GM03348 (cell line): ENCODE results near the gene TMEM63B.
A peak's percentile ranks its signal among the peaks of the same experiment; 100 is the strongest.
"Not testable (repeated sequence)": the region's sequence is repeated elsewhere in the genome, so short reads cannot be mapped to it uniquely, and the experiment has no call there.

Experiments
- DNase-seq: peaks from one replicate; pipeline ENCODE4 v3.0.0; 2012; ENCODE audit warnings: low spot score

TMEM63B gene

DNA sequence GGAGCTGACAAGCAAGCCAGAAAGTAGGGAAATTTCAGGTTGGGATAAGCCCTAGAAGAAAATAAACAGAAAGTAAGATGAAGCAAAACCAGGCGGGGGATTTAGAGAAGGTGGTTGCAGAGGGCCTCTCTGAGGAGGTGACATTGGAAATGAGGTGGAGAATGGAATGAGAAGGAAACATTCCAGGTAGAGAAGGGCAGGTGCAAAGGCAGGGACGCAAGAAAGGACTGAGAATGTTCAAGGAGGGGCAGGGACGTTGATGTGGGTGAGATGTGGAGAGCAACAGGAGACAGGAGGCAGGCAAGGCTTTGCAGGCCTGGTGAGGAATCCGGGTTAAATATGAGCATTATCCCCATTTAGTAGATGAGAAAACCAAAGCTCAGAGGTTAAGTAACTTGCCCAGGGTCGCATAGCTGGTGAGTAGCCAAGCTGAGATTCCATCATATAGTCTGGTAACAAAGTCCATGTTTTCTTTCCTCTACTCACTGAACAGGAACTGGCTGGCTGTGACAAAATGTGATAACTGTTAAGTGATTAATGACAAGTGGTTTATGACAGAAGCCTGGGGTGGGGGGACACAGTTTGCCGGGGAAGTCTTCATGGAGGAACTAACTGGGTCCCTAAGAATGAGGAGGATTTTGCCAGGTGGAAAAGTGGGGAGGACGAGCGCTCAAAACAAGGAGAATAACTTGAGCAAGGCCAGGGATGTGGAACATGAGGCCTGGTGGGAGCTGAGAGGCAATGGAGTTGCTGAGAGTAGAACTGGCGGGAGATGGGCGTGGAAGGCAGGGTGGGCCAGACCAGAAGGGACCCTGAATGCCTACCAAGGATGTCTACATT, 32.7 kb upstream of the TMEM63B start:
- no peak for DNase-seq

DNA sequence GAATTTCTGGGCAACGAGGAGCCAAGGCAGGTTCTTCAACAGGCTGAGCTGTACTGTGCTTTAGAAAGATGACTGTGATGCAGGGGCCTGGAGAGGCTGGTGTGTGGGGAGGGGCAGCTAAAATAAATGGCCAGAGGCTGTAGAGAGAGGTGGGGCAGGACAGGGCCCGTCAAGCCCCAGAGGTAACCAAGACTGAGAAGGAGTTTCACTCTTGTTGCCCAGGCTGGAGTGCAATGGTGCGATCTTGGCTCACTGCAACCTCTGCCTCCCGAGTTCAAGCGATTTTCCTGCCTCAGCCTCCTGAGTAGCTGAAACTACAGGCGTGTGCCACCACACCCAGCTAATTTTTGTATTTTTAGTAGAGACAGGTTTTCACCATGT, 32.1 kb upstream of the TMEM63B start:
- DNase-seq: not testable (repeated sequence)

DNA sequence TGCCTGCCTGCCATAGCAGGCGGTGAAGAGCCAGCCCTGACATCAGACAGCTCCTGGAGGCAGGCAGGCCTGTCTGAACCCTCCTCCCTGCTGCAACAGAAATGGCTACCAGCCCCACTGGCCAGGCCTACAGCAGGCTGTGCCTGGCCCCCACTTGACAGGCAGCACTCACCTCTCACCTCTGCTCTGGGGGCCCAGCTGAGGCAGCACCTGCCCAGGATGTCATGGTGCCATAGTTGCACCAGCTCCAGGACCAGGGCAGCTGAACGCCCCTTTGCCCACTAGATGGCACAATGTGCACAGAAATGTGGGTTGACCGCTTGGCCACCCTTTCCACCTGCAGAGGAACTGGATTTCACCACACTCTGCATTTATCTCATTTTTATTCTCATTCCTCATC, 30.7 kb upstream of the TMEM63B start:
- DNase-seq: peak; percentile 90

DNA sequence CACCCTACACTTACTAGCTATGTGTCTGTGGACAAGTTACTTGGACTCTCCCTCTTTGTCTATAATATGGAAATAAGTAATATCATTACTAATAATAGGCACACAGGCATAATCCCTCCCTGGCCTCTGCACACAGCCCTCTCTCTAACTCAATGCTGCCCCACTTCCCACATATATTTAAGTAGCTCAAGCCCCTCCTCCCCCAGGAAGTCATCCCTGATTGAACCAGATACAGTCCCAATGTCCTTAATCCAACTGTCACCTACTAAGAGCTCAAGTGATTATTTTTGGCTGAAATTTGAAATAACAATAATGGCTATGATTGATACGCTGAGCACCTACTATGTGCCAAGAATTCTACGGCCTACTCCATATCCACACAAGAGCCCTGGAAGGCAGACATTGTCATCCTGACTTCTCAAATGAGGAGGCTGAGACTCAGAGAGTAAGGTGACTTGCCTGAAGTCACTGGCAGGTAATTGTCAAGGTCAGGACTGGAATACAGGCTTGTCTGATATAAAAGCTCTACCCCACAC, 29.5 kb upstream of the TMEM63B start:
- DNase-seq: no peak

DNA sequence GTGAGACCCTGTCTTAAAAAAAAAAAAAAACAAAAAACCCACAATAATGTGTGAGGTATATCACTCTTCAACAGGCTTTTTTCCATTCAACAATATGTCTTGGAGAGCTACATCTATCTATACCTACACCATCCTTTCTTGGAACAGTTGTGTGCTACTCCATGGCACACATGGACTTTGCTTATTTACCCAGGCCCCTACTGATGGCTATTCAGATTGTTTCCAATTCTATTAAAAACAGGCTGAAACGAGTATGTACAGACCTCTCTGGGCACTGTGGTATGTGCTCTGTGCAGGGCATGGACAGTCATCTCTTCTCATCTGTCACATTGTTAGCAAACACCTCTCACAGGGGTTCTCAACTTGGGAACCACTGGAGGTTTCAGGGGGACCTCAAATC, 28.2 kb upstream of the TMEM63B start:
- no peak for DNase-seq

DNA sequence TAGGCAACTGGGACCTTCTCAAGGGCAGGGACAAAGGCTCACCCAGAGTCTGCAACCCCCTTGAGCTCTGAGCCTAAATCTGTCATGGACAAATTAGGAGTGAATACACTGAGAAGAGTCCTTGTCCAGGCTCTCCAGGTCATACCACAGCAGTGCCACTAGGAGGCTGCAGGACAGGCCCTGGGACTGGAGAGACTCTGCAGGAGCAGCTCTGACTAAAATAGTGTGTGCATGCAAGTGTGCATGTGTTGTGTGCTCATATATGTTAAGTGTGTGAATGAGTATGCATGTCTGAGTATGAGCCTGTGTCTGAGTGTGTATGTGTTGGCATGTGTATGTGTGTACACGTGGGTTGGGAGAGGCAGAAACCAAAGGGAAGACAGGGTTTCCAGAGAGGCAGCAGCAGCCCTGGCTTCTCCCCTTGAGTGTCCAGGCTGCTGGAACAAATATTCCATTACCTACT, 27.2 kb upstream of the TMEM63B start:
- peak; percentile 58 for DNase-seq

DNA sequence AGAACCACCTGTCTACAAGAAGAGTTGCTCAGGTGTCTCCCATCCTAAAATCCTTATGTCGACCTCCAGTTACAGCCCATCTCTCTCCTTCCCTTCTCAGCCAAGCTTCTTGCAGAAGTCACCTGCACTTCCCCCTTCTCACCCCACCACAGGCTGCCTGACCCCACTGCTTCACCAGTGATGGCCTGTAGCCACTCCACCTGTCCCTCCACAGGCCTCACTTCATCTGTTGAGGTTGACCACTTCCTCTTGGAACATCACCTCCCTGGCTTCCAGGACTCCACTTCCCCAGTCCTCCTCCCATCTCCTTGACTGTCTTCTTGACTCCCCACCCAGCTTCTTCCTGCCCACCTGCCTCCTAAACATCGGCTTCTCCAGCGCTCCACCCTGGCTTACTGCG, 25.5 kb upstream of the TMEM63B start:
- no peak for DNase-seq

DNA sequence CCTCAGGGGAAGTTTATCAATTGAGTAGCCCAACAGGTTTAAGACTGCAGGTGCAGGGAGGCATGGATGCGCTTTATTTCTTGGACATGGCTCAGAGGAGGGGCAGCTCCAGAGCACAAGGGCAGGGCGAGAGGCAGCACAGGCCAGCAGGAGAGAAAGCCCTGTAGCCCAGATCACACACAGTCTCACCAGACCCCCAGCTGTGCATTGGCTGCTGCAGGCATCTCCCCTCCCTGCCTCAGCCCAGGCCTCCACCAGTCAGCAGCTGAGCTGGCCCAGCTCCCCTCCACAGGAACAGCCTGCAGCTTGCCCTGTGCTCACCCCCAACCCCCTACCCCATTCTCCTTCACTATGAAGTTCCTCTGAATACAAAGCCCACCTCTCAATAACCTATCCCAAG, 24.8 kb upstream of the TMEM63B start:
- DNase-seq: no peak

DNA sequence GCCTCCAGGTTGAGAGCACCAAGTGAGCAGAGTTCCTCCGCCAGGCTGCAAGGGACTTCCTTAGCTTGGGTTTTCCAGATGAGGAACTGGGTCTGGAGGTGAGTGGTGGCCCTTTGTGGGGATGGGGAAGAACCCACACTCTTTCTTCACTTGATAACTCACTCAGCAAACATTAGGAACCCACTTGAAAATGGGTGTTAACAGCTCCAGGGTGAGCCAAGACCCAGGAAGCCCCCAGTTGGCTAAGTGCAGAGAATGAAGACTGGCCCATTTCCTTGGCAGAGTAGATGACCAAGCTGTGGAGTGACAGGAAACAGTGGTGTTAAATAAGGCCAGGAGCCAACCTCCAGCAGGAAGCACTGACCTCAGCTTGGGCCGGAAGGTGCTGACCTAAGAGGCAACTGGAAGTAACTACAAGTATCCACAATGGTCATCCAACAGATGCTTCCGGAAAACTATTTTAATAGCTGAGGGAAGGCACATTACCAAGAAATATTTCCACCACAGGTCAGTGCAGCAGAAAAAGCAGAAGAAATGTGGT, 22.8 kb upstream of the TMEM63B start:
- no peak for DNase-seq

DNA sequence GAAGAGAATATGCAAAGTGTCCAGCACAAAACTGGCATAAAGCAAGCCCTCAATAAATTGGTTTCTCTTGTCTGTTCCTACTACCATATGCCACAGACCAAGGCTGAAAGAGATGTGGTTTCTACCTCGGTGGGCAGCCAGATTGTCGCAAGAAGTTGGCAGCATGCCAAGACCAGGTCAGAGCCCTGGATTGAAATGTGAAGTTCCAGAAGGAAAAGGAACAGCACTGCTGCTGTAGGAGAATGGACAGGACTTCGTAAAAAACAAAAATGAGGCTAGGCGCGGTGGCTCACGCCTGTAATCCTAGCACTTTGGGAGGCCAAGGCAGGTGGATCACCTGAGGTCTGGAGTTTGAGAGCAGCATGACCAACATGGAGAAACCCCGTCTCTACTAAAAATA, 22.2 kb upstream of the TMEM63B start:
- no peak for DNase-seq

DNA sequence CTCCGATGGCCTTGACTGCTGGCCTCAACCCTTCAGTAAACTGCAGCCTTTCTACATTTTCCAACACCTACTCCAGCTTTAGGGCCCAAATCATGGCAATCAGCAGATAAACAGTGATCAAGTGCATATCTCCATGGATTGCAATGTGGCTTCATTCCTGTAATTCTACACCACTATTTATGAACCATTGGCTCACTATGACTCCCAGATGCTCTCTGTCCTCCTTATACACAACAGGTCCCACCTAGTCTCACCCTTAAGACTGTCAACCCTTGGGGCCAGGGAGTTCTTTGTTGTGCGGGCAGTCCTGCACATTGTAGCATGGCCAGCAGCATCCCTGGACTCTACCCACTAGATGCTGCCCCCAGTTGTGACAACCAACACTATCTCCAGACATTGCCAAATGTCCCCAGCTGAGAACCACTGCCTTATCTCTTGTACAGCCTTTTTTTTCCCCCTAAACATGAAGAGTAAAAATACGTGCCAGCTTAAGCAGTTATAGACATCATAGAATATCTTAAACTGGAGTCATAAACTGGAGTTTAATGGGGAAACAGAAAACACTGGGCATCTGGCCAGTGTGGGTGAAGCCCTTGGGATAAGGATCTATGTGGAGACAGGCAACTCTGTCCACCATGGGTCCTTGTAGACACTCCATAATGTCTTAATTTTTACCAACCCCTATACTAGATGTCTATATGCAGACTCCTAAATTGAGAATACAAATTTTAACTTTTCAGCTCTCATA, 21.2 kb upstream of the TMEM63B start:
- no peak for DNase-seq

DNA sequence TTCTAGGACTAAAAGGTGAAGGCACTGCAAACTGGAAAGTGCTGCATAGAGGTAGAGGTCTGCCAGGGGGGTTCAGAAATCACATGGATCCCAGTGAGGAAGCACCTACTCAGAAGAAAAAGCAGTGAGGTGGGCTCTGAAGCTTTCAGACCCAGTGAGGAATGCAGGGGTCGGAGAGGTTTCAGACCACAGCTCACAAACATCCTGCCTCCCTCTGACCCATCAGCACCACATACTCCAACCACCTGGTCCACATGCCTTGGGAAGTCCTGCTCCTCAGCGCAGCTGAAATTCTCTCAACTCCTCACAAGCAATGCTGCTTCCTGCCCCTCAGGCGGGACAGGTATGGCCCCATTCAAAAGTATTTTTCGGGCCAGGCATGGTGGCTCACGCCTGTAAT, 20.3 kb upstream of the TMEM63B start:
- no peak for DNase-seq

DNA sequence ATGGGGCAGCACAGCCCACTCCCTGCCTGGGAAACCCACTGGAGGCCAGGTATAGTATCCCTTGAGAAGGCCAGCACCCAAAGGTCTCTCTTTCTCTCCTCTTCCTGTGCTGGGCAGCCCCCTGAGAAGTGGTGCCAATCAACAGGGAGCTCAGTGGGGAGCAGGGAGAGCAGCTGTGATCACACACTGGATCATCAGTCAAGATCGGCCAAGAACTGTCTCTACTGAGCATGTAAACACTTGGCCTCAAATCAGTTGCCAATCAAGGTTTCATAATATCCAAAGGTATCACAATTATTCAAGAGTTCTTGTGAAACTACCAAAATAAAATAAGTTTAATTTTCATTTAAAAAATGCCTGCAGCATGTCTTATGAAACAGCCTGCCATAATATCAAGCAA, 18.9 kb upstream of the TMEM63B start:
- no peak for DNase-seq

DNA sequence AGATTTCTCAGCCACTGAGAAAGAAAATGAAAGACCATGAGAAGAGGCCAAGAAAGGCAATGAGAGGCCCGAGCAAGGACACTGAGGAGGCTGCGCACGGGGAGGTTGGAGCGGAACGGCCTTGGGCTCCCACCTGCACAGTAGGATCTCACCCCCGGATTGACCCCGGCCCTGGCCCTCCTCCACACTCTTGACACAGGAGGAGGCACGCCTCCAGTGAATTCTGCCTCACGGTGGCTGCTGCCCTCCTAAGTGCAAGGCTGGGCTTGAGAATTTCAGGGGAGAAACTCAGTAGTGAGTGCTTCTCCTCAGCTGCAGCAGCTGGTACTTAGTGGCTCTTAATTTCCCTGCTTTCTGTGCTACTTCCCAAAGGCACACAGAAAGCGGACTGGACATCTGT, 18.1 kb upstream of the TMEM63B start:
- no peak for DNase-seq

DNA sequence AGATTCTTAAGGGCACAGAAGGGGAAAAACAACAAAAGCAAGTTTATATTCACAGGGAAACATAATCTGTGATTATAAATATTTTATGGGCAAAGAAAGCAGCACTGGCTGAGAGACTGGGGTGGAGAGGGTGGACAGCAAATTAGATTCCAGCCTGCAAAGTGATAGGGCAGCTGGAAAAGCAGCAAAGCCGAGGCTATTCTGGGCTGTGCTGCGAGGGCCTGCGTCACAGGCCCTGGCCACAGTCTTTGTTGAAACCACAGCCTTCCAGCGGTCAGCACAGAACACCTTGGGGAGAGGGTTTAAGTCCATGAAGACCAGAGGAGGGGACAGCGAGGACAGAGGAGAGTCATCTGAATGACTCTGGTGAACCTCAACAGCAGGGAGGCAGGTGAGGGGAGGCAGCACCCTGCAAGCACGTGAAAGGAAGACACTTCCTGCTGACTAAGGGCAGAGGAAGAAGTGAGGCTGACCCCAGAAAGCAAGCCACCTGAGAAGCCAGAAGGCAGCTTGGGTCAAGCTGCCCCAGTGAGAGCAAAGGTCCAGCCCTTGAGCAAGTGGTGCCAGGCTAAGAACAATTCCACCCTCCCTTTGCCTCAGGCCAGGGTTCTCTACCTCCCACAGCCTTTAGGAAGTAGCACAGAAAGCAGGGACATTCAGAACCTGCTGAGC, 17.2 kb upstream of the TMEM63B start:
- no peak for DNase-seq

DNA sequence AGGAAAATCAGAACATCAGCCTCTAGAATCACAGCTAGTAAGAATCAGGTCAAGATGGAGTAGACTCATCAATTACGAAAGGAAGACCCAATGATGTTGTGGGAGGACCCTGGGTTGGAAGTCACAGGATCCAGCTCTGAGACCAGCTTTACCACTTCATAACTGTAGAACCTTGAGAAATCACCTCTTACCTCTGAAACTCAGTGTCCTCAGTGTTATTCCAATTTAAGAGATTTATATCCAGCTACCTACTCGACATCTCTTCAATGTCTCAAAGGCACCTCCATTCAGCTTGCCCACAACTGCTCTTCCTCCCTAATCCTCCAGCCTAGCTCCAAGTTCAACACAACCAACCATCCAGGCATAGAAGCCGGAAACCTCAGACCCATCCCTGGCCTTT, 16.4 kb upstream of the TMEM63B start:
- DNase-seq: no peak

DNA sequence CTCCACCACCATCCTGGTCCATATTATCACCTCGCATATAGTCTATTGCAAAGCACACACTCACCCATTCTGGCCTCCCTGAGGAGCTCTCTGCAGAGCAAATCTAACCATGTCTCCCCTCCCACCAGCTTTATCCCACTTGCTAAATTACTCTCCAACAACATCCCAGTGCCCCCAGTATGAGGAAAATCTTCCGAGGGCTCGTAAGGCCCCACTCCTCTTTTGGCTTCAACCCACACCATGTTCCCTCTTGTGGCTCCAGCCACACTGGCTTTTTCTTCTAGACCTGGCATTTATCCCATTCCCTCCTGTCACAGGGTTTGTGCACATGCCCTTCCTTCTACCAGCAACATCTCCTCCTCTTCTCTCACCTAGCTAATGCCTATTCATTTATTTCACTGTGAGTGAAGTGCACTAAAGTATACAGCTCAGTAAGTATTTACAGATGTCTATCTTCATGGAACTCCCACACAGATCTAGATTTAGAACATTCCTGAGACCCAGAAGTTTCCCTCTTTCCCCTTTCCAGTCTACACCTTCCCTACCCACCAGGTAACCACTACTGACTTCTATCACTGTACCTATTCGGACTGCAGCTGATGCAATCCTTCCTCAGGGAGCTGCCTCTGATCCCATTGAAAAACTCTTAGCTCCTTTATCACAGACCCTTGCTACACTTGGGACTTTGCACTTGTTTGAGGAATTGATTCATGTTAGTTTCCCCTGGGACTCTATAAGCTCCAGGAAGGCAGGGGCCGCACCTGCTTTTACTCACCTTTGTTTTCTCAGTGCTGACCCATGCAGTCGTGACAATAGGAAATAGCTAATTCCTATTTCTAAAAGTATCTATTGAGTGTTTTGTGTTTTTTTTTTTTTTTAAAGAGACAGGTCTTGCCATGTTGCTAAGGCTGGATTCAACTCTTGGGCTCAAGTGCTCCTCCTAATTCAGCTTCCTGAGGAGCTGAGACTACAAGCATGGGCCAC, 15.6 kb upstream of the TMEM63B start:
- no peak for DNase-seq

DNA sequence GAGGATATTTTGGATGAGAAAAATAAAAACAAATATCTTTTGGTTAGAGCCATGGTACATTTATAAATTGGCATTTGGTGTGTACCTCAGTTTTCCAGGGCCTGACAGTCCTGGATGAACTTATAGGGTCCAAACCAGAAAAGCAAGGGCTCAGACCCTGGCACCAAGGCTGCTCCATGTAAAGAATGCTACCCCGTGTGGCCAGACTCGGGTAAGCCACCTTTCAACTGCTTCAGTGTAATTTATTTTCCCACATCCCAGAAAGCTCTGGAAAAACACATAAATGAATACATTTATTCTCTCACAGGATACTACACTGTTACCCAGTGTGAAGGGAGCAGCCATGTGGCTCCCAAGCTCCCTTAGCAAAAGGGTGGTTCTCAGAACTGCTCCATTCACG, 13.9 kb upstream of the TMEM63B start:
- no peak for DNase-seq

DNA sequence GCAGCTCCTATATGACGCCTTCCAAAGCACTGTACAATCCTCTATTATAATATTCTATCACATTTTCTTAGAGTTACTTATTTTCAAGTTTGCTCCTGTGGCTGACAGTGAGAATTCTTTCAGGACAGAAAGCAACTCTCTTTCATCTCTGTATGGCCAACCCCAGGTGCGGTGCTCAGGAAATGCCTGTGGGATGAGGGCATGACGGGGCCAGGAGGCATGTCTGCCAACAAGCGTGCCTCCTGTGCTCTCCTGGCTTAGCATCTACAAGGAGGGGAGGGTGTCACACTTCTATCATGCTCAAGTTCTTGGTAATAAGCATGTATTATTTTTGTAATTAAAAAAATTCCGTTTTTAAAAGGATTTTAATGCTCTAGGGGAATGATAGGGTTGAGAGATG, 11.5 kb upstream of the TMEM63B start:
- DNase-seq: peak; percentile 49

DNA sequence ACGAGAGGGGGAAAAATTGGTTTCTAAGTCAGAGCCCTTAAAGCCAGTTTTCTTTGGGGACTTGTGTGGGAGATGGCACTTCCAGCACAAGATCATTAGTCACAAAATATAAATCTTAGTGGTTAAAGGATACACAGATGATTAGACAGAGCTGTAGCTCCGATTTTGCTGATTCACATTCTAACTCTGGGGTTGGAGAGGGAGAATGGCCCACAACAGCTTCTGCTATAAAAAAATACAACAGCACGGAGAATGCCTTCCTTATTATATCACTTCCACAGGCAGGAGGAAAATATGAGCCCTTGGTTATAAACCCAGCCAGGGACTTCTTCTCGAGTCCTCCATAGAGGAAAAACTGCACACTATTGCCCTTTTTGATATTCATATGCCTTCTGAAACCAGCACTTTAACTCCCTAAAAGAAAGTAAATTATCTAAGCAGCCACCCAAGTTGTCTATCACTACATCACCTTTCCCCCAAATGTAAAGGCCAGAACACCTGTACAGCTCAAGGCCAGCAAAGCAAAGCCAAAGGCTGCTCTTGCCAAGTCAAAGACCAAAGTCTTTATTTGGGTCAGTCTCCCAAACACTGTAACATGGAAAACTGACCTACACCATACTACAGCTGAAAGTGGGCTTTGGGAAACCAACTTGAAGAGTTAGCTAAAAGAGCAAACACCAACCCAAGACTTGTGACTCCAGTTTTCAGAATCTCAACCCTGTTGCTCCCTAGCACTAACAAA, 10.5 kb upstream of the TMEM63B start:
- DNase-seq: peak; percentile 79
